ENCODE data around the gene TMEM184B. TPM values are rescaled to one million over a fixed set of nuclear protein-coding genes. Genes with fewer than 3 reads are reported as not detected.

TMEM184B gene
- total RNA-seq, 1 donor from 2014 or later: 26.5 TPM

- Histone ChIP-seq H3K9me3 (ENCODE audit: low read depth) (no peaks in the 10 kb centered on the region), H3K27me3 (no peaks in the 10 kb centered on the region), H3K27ac (no peak overlapping the region), H3K36me3 (no peaks in the 10 kb centered on the region), H4K20me1 (ENCODE audit: low read depth) (no peaks in the 10 kb centered on the region), H3K4me1 (peaks cover 7% of the 10 kb centered on the region), H3F3A (ENCODE audit: low read depth) (no peaks in the 10 kb centered on the region), H3K4me3 (no peak overlapping the region), H3K9ac (no peak overlapping the region), H3K4me2 (no peak overlapping the region), H3K79me2 (ENCODE audit: low read depth) (no peaks in the 10 kb centered on the region), H2AFZ (replicated peaks) (no peak overlapping the region)
- Mint-ChIP-seq H3K27me3 (ENCODE audit: insufficient read depth, low read depth) (peaks cover 9% of the 10 kb centered on the region), H3K36me3 (peaks cover 6% of the 10 kb centered on the region), H3K27ac (no peak overlapping the region), H3K9me3 (no peaks in the 10 kb centered on the region), H3K4me1 (peaks cover 8% of the 10 kb centered on the region), H3K4me3 (no peak overlapping the region)
- DNase-seq (ENCODE audit: low spot score): no peak
- TF ChIP-seq CTCF (IDR thresholded peaks at IDR 0.05) (no peak), EZH2phosphoT487 (IDR thresholded peaks at IDR 0.05) (no peak), EZH2 (IDR thresholded peaks at IDR 0.05) (no peak)
These were observed 49.4 kb downstream of the TMEM184B start for GRCh38 chr22:38223289-38223960.

- Histone ChIP-seq H3K36me3 (no peaks in the 10 kb centered on the region), H2AFZ (replicated peaks) (no peak overlapping the region), H4K20me1 (ENCODE audit: low read depth) (no peaks in the 10 kb centered on the region), H3K4me2 (no peak overlapping the region), H3K27ac (no peak overlapping the region), H3K4me3 (no peak overlapping the region), H3K9ac (no peak overlapping the region), H3K4me1 (peaks cover 4% of the 10 kb centered on the region), H3K27me3 (no peaks in the 10 kb centered on the region), H3F3A (ENCODE audit: low read depth) (no peaks in the 10 kb centered on the region), H3K79me2 (ENCODE audit: low read depth) (no peaks in the 10 kb centered on the region), H3K9me3 (ENCODE audit: low read depth) (no peaks in the 10 kb centered on the region)
- H3K27me3 Mint-ChIP-seq (ENCODE audit: insufficient read depth, low read depth): peaks cover 9% of the 10 kb centered on the region
- H3K4me1 Mint-ChIP-seq: peaks cover 15% of the 10 kb centered on the region
- no peak for DNase-seq (ENCODE audit: low spot score)
- peaks cover 7% of the 10 kb centered on the region for H3K36me3 Mint-ChIP-seq
- H3K4me3 Mint-ChIP-seq: no peak overlapping the region
- no peaks in the 10 kb centered on the region for H3K9me3 Mint-ChIP-seq
- TF ChIP-seq EZH2phosphoT487 (IDR thresholded peaks at IDR 0.05): no peak
- TF ChIP-seq CTCF (IDR thresholded peaks at IDR 0.05): no peak
- no peak for TF ChIP-seq EZH2 (IDR thresholded peaks at IDR 0.05)
- H3K27ac Mint-ChIP-seq: no peak overlapping the region
These were observed 50.1 kb downstream of the TMEM184B start for GRCh38 chr22:38222797-38223119.

- peak; percentile 16 for DNase-seq (ENCODE audit: low spot score)
- no peak overlapping the region for H2AFZ ChIP-seq (replicated peaks)
These were observed 50.7 kb downstream of the TMEM184B start for GRCh38 chr22:38221908-38222796.

More at GRCh38 chr22:38221908-38222796, 50.7 kb downstream of the TMEM184B start:
- no peaks in the 10 kb centered on the region for H3K36me3 ChIP-seq
- no peak overlapping the region for H3K27ac Mint-ChIP-seq
- no peaks in the 10 kb centered on the region for H3K79me2 ChIP-seq (ENCODE audit: low read depth)
- peaks cover 15% of the 10 kb centered on the region for H3K4me1 Mint-ChIP-seq
- no peak overlapping the region for H3K27ac ChIP-seq
- TF ChIP-seq EZH2 (IDR thresholded peaks at IDR 0.05) (no peak), CTCF (IDR thresholded peaks at IDR 0.05) (no peak), EZH2phosphoT487 (IDR thresholded peaks at IDR 0.05) (no peak)
- no peak overlapping the region for H3K4me3 Mint-ChIP-seq
- peaks cover 7% of the 10 kb centered on the region for H3K36me3 Mint-ChIP-seq
- no peak overlapping the region for H3K4me2 ChIP-seq
- no peaks in the 10 kb centered on the region for H3K27me3 ChIP-seq
- H3F3A ChIP-seq (ENCODE audit: low read depth): no peaks in the 10 kb centered on the region
- H3K4me1 ChIP-seq: peaks cover 4% of the 10 kb centered on the region
- no peaks in the 10 kb centered on the region for H3K9me3 Mint-ChIP-seq
- no peak overlapping the region for H3K9ac ChIP-seq
- no peaks in the 10 kb centered on the region for H3K9me3 ChIP-seq (ENCODE audit: low read depth)
- peaks cover 9% of the 10 kb centered on the region for H3K27me3 Mint-ChIP-seq (ENCODE audit: insufficient read depth, low read depth)
- H3K4me3 ChIP-seq: no peak overlapping the region
- no peaks in the 10 kb centered on the region for H4K20me1 ChIP-seq (ENCODE audit: low read depth)
